Skeletal muscle satellite cell (primary cell): ENCODE measurements around the gene HYAL4. TPM values are rescaled to one million over a fixed set of nuclear protein-coding genes. Genes with fewer than 3 reads are reported as not detected.

ENCODE experiments used
- H3K27me3 ChIP-seq: 2 replicates; pipeline ENCODE4 v1.7.0; 2013; ENCODE audit warnings: low read length; ENCODE audit not compliant: control insufficient read depth, insufficient read depth
- H3K36me3 ChIP-seq: 2 replicates; pipeline ENCODE4 v1.7.0; 2013; ENCODE audit warnings: mild to moderate bottlenecking, control low read depth, low read length; ENCODE audit not compliant: insufficient read depth
- H3K4me1 ChIP-seq: 2 replicates; pipeline ENCODE4 v1.7.0; 2013; ENCODE audit warnings: low read length; ENCODE audit not compliant: control insufficient read depth, insufficient read depth
- H3K4me2 ChIP-seq: 2 replicates; pipeline ENCODE4 v1.7.0; 2013; ENCODE audit warnings: mild to moderate bottlenecking, low read length
- H3K4me3 ChIP-seq: 2 replicates; pipeline ENCODE4 v1.7.0; 2013; ENCODE audit warnings: low read length
- H3K9ac ChIP-seq: 2 replicates; pipeline ENCODE4 v1.7.0; 2013; ENCODE audit warnings: mild to moderate bottlenecking, low read depth, low read length, moderate library complexity
- H3K9me3 ChIP-seq: replicated peaks from 2 replicates; pipeline ENCODE4 v1.7.0; 2013; ENCODE audit warnings: mild to moderate bottlenecking, control low read depth, low read length
- total RNA-seq: library from RNA; depleted of rRNA; stranded (reverse); fragments of >200 nt; gene quantifications from 2 replicates; pipeline ENCODE4 v1.2.3, GENCODE V29; 2012; rRNA removed

Gene HYAL4
- total RNA-seq = not detected in 2 replicates

DNA sequence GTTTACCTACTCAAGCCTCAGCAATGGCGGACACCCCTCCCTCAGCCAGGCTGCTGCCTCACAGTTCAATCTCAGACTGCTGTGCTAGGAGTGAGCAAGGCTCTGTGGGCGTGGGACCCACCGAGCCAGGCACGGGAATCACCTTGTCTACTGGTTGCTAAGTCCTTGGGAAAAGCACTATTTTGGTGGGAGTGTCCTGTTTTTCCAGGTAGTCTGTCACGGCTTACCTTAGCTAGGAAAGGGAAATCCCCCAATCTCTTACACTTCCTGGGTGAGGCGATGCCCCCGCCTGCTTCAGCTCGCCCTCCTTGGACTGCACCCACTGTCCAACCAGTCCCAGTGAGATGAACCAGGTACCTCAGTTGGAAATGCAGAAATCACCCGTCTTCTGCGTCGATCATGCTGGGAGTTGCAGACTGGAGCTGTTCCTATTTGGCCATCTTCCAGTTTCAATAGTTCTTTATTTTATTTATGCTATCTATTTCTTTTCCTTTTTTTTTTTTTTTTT, at the start of gene HYAL4:
HYAL4 (plus strand) TSS at position 458 of the 508 bp plus-strand sequence. CDS start 23,105 bp downstream, outside the sequence.
- Histone ChIP-seq H3K4me2 (no peak within 1 kb of the TSS), H3K36me3 (no peaks in the 10 kb centered on the region), H3K9ac (no peak within 1 kb of the TSS), H3K4me1 (no peaks in the 10 kb centered on the region), H3K27me3 (no peaks in the 10 kb centered on the region), H3K9me3 (no peaks in the 10 kb centered on the region), H3K4me3 (no peak within 1 kb of the TSS)

- H3K4me1 ChIP-seq = peaks cover 15% of the 10 kb centered on the region
- H3K27me3 ChIP-seq = no peaks in the 10 kb centered on the region
- no peak overlapping the region for H3K9ac ChIP-seq
- H3K9me3 ChIP-seq = no peaks in the 10 kb centered on the region
- H3K36me3 ChIP-seq = no peaks in the 10 kb centered on the region
- no peak overlapping the region for H3K4me2 ChIP-seq
- H3K4me3 ChIP-seq = no peak overlapping the region
Observed at GRCh38 chr7:123795917-123796316, 49.1 kb upstream of the HYAL4 start.

- Histone ChIP-seq H3K9me3 (no peaks in the 10 kb centered on the region), H3K27me3 (no peaks in the 10 kb centered on the region), H3K36me3 (no peaks in the 10 kb centered on the region), H3K4me2 (no peak overlapping the region), H3K4me1 (peaks cover 15% of the 10 kb centered on the region), H3K9ac (no peak overlapping the region), H3K4me3 (no peak overlapping the region)
Observed at GRCh38 chr7:123796568-123796967, 48.4 kb upstream of the HYAL4 start.

DNA sequence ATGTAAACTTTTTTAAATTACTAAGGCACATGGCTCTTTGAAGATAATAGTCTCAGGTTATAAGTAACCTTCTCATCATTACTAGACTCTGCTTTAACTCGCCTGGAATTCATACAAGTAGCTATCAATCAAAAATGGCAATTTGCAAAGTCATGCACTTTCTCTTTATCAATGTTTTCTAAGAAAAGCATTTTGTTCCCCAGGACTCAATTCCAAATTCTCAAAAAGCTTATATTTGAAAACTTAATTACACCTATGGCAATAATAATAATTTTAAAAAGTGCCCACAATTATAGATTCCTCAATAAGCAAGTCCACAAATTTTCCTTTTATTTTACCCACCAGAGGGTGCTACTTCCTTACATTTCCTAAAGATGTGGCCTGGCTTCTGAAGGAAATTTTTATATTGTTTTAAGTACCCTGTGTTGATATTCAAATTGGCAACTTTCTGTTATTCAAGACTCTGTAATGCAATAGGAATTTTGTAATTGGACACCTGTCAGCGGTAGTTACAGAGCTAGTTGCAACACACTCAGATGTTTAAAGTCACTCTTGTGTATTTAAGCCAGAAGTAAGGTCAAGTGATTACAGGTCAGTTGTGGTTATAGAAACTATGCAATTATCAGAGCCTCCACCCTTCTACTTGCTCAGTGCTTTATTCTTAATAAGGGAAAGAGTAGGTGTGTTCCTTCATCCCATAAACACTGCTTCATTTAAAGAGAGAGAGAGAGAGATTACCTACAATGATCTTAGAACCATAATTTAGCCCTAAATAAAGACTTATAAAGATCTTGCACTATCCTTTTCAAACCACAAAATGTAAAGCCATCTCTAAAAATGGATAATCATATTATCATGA, 47.1 kb upstream of the HYAL4 start:
- no peak overlapping the region for H3K4me3 ChIP-seq

GRCh38 chr7:123798532-123799188, 46.3 kb upstream of the HYAL4 start:
- peaks cover 15% of the 10 kb centered on the region for H3K4me1 ChIP-seq
- no peak overlapping the region for H3K4me3 ChIP-seq
- H3K36me3 ChIP-seq = no peaks in the 10 kb centered on the region
- peak overlapping the region; percentile 10 for H3K4me2 ChIP-seq
- H3K9me3 ChIP-seq = no peaks in the 10 kb centered on the region
- no peaks in the 10 kb centered on the region for H3K27me3 ChIP-seq
- H3K9ac ChIP-seq = no peak overlapping the region

More for the DNA sequence above, 47.1 kb upstream of the HYAL4 start:
- peak overlapping the region; percentile 20 for H3K9ac ChIP-seq
- no peaks in the 10 kb centered on the region for H3K36me3 ChIP-seq
- peak overlapping the region; percentile 28 for H3K4me2 ChIP-seq
- H3K4me1 ChIP-seq = peaks cover 15% of the 10 kb centered on the region
- H3K9me3 ChIP-seq = no peaks in the 10 kb centered on the region
- no peaks in the 10 kb centered on the region for H3K27me3 ChIP-seq

DNA sequence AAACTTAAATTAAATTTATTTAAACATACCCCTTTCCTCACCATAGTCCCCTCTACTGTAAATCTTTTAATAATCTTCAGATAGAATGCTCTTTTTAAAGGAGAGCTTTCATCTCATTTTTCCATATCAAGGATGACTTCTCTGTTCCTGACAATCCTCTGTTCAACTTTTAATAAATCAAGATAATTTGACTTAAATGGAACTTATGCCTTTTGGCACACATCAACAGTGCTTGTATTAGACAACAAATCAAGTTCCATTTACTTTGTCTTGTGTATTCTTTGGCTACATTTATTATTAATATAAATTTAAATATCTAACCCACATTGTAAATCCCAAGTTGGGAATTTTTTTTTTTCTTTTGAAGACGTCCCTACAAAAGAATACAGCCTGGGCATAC, 42.7 kb upstream of the HYAL4 start:
- no peaks in the 10 kb centered on the region for H3K27me3 ChIP-seq
- no peaks in the 10 kb centered on the region for H3K9me3 ChIP-seq
- peaks cover 15% of the 10 kb centered on the region for H3K4me1 ChIP-seq
- no peak overlapping the region for H3K9ac ChIP-seq
- no peak overlapping the region for H3K4me3 ChIP-seq
- no peak overlapping the region for H3K4me2 ChIP-seq
- no peaks in the 10 kb centered on the region for H3K36me3 ChIP-seq

DNA sequence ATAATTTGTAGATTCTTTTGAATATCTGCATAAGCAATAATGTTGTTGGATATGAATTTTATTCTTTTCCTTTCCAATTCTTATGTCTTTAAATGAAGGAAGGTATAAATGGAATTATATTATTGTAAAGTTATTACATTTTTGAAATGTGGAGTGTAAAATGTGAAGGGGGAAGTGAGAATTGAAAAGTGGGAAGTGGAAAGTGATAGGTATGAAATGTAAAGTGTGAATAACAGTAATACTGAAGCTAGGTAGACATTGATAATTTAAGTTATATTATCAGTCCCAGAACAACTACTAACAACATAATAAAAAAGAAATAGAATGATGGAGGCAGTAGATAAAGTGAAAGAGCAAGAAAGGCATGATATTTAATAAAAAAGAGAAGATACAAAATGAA, 39.7 kb upstream of the HYAL4 start:
- H3K27me3 ChIP-seq = no peaks in the 10 kb centered on the region
- H3K9ac ChIP-seq = no peak overlapping the region
- no peak overlapping the region for H3K4me2 ChIP-seq
- no peaks in the 10 kb centered on the region for H3K4me1 ChIP-seq
- peaks cover 4% of the 10 kb centered on the region for H3K9me3 ChIP-seq
- no peaks in the 10 kb centered on the region for H3K36me3 ChIP-seq
- no peak overlapping the region for H3K4me3 ChIP-seq

GRCh38 chr7:123809471-123809870, 35.5 kb upstream of the HYAL4 start:
- Histone ChIP-seq H3K9ac (no peak overlapping the region), H3K4me2 (no peak overlapping the region), H3K4me1 (no peaks in the 10 kb centered on the region), H3K36me3 (no peaks in the 10 kb centered on the region), H3K4me3 (no peak overlapping the region), H3K27me3 (no peaks in the 10 kb centered on the region), H3K9me3 (peaks cover 4% of the 10 kb centered on the region)

DNA sequence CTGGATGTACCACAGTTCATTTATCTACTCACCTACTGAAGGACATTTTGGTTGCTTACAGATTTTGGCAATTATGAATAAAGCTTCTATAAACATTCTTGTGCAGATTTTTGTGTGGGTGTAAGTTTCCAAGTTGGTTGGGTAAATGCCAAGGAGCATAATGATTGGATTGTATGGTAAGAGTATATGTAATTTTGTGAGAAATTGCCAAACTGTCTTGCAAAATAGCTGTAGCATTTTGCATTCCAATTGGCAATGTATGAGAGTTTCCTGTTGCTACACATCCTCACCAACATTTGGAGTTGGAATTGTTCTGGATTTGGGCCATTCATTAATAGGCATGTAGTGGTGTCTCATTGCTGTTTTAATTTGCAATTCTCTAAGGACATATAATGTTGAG, 33.9 kb upstream of the HYAL4 start:
- Histone ChIP-seq H3K36me3 (no peaks in the 10 kb centered on the region), H3K4me2 (no peak overlapping the region), H3K4me3 (no peak overlapping the region), H3K27me3 (no peaks in the 10 kb centered on the region), H3K4me1 (no peaks in the 10 kb centered on the region), H3K9me3 (peaks cover 4% of the 10 kb centered on the region), H3K9ac (no peak overlapping the region)

DNA sequence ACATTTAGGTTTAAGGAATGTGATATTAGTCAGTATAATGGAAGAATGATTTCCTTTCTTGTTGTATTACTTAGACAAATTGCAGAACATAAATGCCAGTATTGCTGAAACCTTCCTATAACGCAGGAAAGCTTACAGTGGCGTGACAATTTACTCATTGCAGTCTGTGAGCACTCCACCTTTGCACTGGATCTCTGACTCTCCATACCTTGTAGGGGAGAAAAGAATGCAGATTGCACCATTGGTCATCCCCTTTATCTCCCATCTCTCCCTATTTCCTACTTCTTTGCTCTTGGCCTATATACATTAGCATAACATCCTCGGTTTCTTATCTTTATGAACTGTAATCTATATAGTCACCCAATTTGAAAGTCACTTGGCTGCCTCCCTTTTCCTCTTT, 28.1 kb upstream of the HYAL4 start:
- Histone ChIP-seq H3K4me3 (no peak overlapping the region), H3K27me3 (no peaks in the 10 kb centered on the region), H3K36me3 (no peaks in the 10 kb centered on the region), H3K4me2 (no peak overlapping the region), H3K4me1 (no peaks in the 10 kb centered on the region), H3K9me3 (no peaks in the 10 kb centered on the region), H3K9ac (no peak overlapping the region)

DNA sequence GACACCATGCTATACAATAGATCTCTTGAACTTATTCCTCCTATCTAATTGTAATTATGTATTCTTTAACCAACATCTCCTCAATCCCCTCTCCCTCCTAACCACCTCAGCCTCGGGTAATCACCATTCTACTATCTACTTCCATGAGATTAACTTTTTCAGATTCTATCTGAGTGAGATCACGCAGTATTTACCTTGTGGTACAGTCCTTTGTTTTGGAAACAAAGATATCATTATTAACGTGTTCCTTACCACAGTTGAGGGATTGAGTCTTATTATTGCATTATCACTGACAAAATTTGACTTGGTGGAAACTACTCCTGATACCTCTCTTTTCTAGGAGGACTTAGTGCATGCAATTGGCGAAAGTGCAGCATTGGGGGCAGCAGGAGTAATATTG, 26.0 kb upstream of the HYAL4 start:
- no peaks in the 10 kb centered on the region for H3K4me1 ChIP-seq
- no peak overlapping the region for H3K9ac ChIP-seq

More for the DNA sequence above, 26.0 kb upstream of the HYAL4 start:
- H3K36me3 ChIP-seq = no peaks in the 10 kb centered on the region
- no peak overlapping the region for H3K4me3 ChIP-seq
- no peak overlapping the region for H3K4me2 ChIP-seq
- H3K27me3 ChIP-seq = no peaks in the 10 kb centered on the region
- H3K9me3 ChIP-seq = no peaks in the 10 kb centered on the region
